AG04450 (cell line): ENCODE results near the gene SHOX. TPM values are rescaled to one million over a fixed set of nuclear protein-coding genes. Genes with fewer than 3 reads are reported as not detected.
"Not testable (repeated sequence)": the region's sequence is repeated elsewhere in the genome, so short reads cannot be mapped to it uniquely, and the experiment has no call there.

Experiments used
- CTCF ChIA-PET: fragments of 300-600, 350-600 bp; formaldehyde crosslinking; extraction: SDS; loops from one replicate; lab custom pipeline; 2022; ENCODE audit warnings: antibody characterized with exemption, inconsistent platforms; lab: Charles Lee
- POLR2A ChIA-PET: fragments of 350-600 bp; formaldehyde crosslinking; extraction: SDS; loops from one replicate; lab custom pipeline; 2021; ENCODE audit warnings: antibody characterized with exemption, inconsistent platforms; lab: Yijun Ruan, JAX
- DNase-seq: peaks from one replicate; pipeline ENCODE4 v3.0.0-alpha.2; 2011; ENCODE audit warnings: low read depth, low spot score
- H3K27ac ChIP-seq: one replicate; pipeline ENCODE4 v1.5.1; 2012; ENCODE audit warnings: low read depth, low read length, control low read depth
- H3K27me3 ChIP-seq: one replicate; pipeline ENCODE4 v1.6.0; 2012; ENCODE audit warnings: low read length; ENCODE audit not compliant: control insufficient read depth, insufficient read depth
- H3K4me3 ChIP-seq: 2 replicates; pipeline ENCODE4 v1.5.1; 2011; ENCODE audit warnings: mild to moderate bottlenecking, low read depth, low read length, control low read depth
- H3K9me3 ChIP-seq: 2 replicates; pipeline ENCODE4 v1.5.1; 2012; ENCODE audit warnings: low read length; ENCODE audit not compliant: control insufficient read depth, insufficient read depth
- CTCF ChIP-seq: IDR thresholded peaks from 2 replicates; pipeline ENCODE4 v1.5.1; 2011; ENCODE audit warnings: low read depth, low read length, control low read depth, inconsistent platforms
- polyA plus RNA-seq: library from polyadenylated mRNA; depleted of rRNA; stranded (reverse); fragments of >200 nt; gene quantifications from 2 replicates; pipeline ENCODE4 v1.2.3, GENCODE V29; 2011

Gene SHOX
- polyA plus RNA-seq, 1 experiment, result not detected

- Histone ChIP-seq H3K27me3 (no peaks in the 10 kb centered on the region), H3K4me3 (no peak overlapping the region), H3K27ac (no peak overlapping the region), H3K9me3 (peaks cover 57% of the 10 kb centered on the region)
- CTCF ChIA-PET, result no interaction called here
- POLR2A ChIA-PET, result no interaction called here
- TF ChIP-seq CTCF, result no peak
- DNase-seq, result no peak
These were observed 10.6 kb upstream of the SHOX start for GRCh38 chrX:619812-620531.

- no peak for DNase-seq
- H3K27ac ChIP-seq, result no peak overlapping the region
- no peaks in the 10 kb centered on the region for H3K27me3 ChIP-seq
- ChIA-PET POLR2A (no interaction called here), CTCF (no interaction called here)
- peaks cover 45% of the 10 kb centered on the region for H3K9me3 ChIP-seq
- no peak for TF ChIP-seq CTCF
- no peak overlapping the region for H3K4me3 ChIP-seq
These were observed 8.7 kb upstream of the SHOX start for GRCh38 chrX:621705-622503.

- H3K27ac ChIP-seq, H3K27me3 ChIP-seq, DNase-seq, POLR2A ChIA-PET, CTCF ChIA-PET, H3K4me3 ChIP-seq: not testable (repeated sequence)
- H3K9me3 ChIP-seq, result peaks cover 37% of the 10 kb centered on the region
These were observed 7.8 kb upstream of the SHOX start for GRCh38 chrX:622802-623201.

- Histone ChIP-seq H3K27me3 (no peaks in the 10 kb centered on the region), H3K9me3 (peaks cover 33% of the 10 kb centered on the region), H3K27ac (no peak overlapping the region), H3K4me3 (no peak overlapping the region)
- no peak for TF ChIP-seq CTCF
- DNase-seq, result no peak
- POLR2A ChIA-PET, result no interaction called here
- CTCF ChIA-PET, result no interaction called here
These were observed 7.4 kb upstream of the SHOX start for GRCh38 chrX:623268-623598.

GRCh38 chrX:623599-624315 lies 6.8 kb upstream of the SHOX start:
- Histone ChIP-seq H3K4me3 (no peak overlapping the region), H3K27ac (no peak overlapping the region), H3K9me3 (peaks cover 30% of the 10 kb centered on the region), H3K27me3 (no peaks in the 10 kb centered on the region)
- no peak for DNase-seq
- ChIA-PET POLR2A (no interaction called here), CTCF (no interaction called here)
- no peak for TF ChIP-seq CTCF
